Motor neuron (in vitro differentiated cells): ENCODE measurements around the gene PHIP. TPM values are rescaled to one million over a fixed set of nuclear protein-coding genes. Genes with fewer than 3 reads are reported as not detected.
"Not testable (repeated sequence)": the region's sequence is repeated elsewhere in the genome, so short reads cannot be mapped to it uniquely, and the experiment has no call there.

Experiments
- ATAC-seq, 8 experiments: fragments of 200-7000 bp; cut with Tn5 transposase; replicated peaks in 6 of 8; 2 replicates each; pipeline ENCODE4 v1.8.0; 2021; ENCODE audit warnings: mild to moderate bottlenecking in 8 of 8, moderate library complexity in 8 of 8
- H3K27ac ChIP-seq, 2 donors: fragments of 250-450 bp; sonication (Bioruptor Pico); 2 replicates each; pipeline ENCODE4 v1.9.0; 2021; ENCODE audit warnings: antibody characterized with exemption in 2 of 2, mild to moderate bottlenecking in 2 of 2, moderate library complexity in 1 of 2
- H3K4me1 ChIP-seq, 2 donors: fragments of 250-450 bp; sonication (Bioruptor Pico); replicated peaks in 1 of 2; 2 replicates each; pipeline ENCODE4 v1.6.1; 2021; ENCODE audit warnings: antibody characterized with exemption in 2 of 2, mild to moderate bottlenecking in 2 of 2, moderate library complexity in 1 of 2
- H3K4me3 ChIP-seq, 5 donors: fragments of 250-450 bp; sonication (Bioruptor Pico); 2 replicates each; pipeline ENCODE4 v1.9.0; 2021; ENCODE audit warnings: antibody characterized with exemption in 5 of 5, mild to moderate bottlenecking in 5 of 5, moderate library complexity in 4 of 5
- WGBS, 10 experiments: fragments of 450-650 bp; shearing (Covaris generic); methylation state at CpG; one replicate each; pipeline ENCODE4 v1.0.0; 2022; 5-methylcytosine and 5-hydroxymethylcytosine counted together
- in situ Hi-C, 9 experiments: fragments of 400-800 bp; cut with MboI; loops; one replicate each; pipeline ENCODE4 v1.15.0; 2021; ENCODE audit warnings: low sequenced_read_pairs in 9 of 9, low pct_unique_long_range_greater_than_20kb in 2 of 9; ENCODE audit not compliant: unreplicated experiment in 9 of 9
- total RNA-seq, 8 experiments: library from RNA; unstranded; fragments of 300-600 nt; gene quantifications; 2 replicates each; pipeline versions ENCODE4 v1.2.3 to v1.2.4, GENCODE V29; 2022

Gene PHIP
- total RNA-seq, 8 experiments from 2014 or later: 19.0 to 53.6 (median 42.5) TPM

DNA sequence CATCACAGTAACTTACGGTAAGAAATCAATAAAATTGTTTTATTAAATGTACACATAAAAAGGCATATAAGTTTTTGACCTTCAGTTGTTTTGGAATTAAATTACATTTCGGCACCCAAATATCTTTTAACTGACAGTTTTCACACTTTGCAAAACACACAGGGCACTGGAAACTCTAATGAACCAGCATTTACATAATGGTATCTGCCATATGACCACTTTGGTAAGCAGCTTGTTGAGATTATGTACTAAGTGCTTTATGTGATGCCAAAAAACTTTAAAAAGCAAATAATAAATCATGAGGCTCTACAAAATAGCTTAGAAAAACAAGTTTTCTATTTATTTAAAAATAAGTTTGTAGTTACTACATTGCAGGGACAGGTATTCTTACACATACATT lies 142.5 kb downstream of the PHIP start:
- Histone ChIP-seq H3K27ac (no peak overlapping the region), H3K4me1 (no peaks in the 10 kb centered on the region), H3K4me3 (no peak overlapping the region)
- ATAC-seq: no peak
- in situ Hi-C loops: no loop called here
- 93 to 100% (median 100%) methylated on average over 1 to 2 of the region's 2 CpGs; no CpG with 5 or more reads in 1 of the 10 experiments for WGBS, 10 experiments

DNA sequence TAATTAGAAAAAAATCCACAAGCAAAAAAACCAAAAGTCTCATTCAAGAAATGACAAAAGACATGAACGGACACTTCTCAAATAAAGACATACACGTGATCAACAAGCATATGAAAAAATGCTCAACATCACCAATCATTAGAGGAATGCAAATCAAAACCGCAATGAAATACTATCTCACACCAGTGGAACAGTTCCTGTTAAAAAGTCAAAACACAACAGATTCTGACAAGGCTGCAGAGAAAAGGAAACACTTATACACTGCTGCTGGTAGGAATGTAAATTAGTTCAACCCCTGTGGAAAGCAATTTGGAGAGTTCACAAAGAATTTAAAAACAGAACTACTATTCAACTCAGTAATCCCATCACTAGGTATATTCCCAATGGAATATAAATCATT lies 152.7 kb downstream of the PHIP start:
- no peak for ATAC-seq
- Histone ChIP-seq H3K27ac (no peak overlapping the region), H3K4me3 (no peak overlapping the region), H3K4me1 (no peaks in the 10 kb centered on the region)
- WGBS, 10 experiments: 17 to 100% (median 98%) methylated on average over 1 to 3 of the region's 3 CpGs
- in situ Hi-C loops: no loop called here

DNA sequence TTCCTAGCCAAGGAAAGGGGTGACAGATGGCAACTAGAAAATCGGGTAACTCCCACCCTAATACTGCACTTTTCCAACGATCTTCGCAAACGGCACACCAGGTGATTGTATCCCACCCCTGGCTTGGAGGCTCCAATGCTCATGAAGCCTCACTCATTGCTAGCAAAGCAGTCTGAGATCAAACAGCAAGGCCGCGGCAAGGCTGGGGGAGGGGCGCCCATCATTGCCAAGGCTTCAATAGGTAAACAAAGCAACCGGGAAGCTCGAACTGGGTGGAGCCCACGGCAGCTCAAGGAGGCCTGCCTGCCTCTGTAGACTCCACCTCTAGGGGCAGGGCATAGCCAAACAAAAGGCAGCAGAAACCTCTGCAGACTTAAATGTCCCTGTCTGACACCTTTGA lies 156.9 kb downstream of the PHIP start:
- WGBS, 10 experiments: 59 to 100% (median 91%) methylated on average over 1 to 10 of the region's 10 CpGs; no CpG with 5 or more reads in 5 of the 10 experiments
- H3K4me3 ChIP-seq, H3K27ac ChIP-seq, H3K4me1 ChIP-seq, ATAC-seq, in situ Hi-C loops: not testable (repeated sequence)

DNA sequence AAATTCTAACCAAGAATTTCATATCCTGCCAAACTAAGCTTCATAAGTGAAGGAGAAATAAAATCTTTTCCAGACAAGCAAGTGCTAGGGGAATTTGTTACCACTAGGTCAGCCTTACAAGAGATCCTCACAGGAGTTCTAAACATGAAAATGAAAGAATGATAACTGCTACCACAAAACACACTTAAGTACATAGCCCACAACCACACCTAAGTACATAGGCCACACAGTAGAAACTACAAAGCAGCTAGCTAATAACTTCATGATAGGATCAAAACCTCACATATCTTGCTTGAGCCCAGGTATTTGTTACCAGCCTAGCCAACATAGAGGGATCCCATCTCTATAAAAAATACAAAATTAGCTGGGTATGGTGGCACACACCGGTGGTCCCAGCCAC lies 160.3 kb downstream of the PHIP start:
- H3K4me1 ChIP-seq: no peaks in the 10 kb centered on the region

DNA sequence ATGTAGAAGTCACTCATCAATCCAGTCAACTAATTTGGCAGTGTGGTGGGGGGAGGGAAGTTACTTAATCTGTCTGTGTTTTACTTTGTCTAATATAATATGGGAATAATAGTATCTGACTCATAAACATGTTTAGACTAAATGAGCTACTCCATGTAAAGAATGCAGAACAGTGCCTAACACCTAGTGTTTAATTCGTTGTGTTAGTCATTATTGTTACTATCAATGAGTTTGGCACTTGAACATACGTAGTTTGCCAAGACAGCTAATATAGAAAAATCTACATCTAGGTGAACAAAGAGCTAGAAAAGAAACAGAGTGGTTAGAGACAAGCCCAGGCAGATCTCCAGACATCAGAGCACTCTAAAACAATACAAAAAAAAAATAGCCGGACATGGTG lies 161.6 kb downstream of the PHIP start:
- no peak for ATAC-seq
- Histone ChIP-seq H3K4me3 (no peak overlapping the region), H3K27ac (no peak overlapping the region), H3K4me1 (no peaks in the 10 kb centered on the region)
- in situ Hi-C loops: no loop called here
- WGBS, 10 experiments: 33 to 100% (median 90%) methylated on average over 1 to 3 of the region's 3 CpGs; no CpG with 5 or more reads in 2 of the 10 experiments

More for the DNA sequence above, 160.3 kb downstream of the PHIP start:
- in situ Hi-C loops: no loop called here
- 75 to 88% (median 86%) methylated on average over 1 of the region's 1 CpG; no CpG with 5 or more reads in 7 of the 10 experiments for WGBS, 10 experiments
- no peak overlapping the region for H3K4me3 ChIP-seq
- no peak for ATAC-seq
- no peak overlapping the region for H3K27ac ChIP-seq

DNA sequence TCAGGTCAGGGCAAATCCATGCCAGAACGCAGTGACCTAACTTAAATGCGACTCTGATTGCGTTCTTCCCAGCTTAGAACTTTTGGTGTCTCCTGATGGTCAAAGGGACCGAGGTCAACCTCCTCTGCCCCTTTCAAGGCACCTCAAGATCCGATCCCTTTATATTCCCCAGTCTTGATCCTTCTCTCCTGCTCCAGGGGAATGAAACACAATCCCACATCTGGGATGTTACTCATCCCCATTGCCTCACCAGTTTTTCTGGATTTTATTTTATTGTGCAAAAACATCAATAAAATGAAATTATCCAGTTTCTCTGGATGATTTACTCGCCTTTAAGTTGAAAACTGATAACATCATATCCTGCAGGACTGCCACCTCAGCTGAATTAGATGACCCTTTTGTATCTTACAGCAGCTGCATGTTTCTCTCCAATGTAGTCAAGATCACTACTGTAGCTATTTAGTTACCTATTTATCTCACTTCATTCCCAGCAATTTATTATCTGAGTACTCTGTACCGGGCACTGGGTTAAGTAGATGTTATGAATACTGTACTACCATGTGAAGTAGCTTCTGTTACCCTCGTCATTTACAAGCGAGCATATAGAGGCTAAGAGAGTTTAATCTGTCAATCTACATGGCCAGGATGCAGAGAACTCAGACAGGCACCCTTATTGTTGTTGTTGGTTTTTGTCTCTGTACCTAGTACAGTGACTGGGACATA lies 166.7 kb downstream of the PHIP start:
- WGBS, 10 experiments: 20 to 100% (median 83%) methylated on average over 1 to 9 of the region's 9 CpGs; no CpG with 5 or more reads in 1 of the 10 experiments
- H3K4me1 ChIP-seq: no peaks in the 10 kb centered on the region
- in situ Hi-C loops: no loop called here
- no peak overlapping the region for H3K4me3 ChIP-seq
- no peak for ATAC-seq
- H3K27ac ChIP-seq: no peak overlapping the region

DNA sequence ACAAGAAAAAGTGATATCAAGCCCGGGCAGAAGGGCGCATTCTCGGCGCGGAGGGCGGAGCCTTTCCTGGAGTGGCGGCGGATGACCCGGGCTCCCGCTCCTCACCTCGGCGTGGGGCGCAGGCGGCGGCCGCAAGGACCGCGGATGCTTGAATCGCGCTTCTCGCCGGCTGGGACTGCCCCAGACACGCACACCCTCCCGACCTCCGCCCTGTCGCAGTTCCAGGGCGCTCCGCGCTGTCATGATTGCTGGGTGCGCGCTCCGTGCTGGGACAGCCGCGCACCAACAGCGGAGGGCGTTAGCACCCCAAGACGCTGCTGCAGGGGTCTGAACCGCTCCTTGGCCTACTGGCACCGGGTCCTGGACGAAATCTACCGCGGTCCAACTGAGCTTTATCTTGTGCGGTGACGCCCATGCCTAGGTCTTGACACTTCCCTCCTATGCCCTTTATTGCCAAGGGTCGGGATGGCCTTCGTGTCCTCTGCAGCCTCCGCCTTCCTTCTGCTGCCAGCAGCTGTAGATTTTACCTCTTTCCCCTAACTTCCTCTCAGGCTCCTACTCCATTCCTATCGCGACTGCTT lies 167.4 kb downstream of the PHIP start:
- ATAC-seq: peak in 5 of 8 experiments; percentile 56 to 93 (median 80)
- no peaks in the 10 kb centered on the region for H3K4me1 ChIP-seq
- in situ Hi-C loops: no loop called here
- 0 to 61% (median 42%) methylated on average over 1 to 35 of the region's 49 CpGs; no CpG with 5 or more reads in 1 of the 10 experiments for WGBS, 10 experiments
- H3K27ac ChIP-seq: no peak overlapping the region
- H3K4me3 ChIP-seq: peak overlapping the region in 3 of 5 donors; percentile 15 to 22 (median 22)

DNA sequence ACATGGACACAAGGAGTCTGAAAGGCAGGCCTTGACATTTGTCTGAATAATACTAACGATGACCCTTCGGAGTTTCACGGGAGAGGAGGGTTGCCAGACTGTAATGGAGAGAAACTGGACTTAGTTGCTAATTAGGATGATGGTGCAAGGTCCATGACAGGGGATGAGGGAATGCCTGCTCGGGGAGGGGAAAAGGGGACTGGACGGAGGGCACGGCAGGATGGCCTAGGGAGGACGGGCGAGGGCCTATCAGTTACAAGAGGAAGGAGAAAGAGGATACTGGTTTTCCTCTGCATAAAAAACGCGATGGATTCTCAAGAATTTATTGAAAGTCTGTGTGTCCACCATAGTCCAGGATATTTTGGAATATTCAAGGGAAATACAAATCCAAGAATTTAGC lies 168.0 kb downstream of the PHIP start:
- in situ Hi-C loops: no loop called here
- no peaks in the 10 kb centered on the region for H3K4me1 ChIP-seq
- no peak overlapping the region for H3K27ac ChIP-seq
- no peak overlapping the region for H3K4me3 ChIP-seq
- 63 to 100% (median 86%) methylated on average over 1 to 5 of the region's 10 CpGs; no CpG with 5 or more reads in 1 of the 10 experiments for WGBS, 10 experiments
- ATAC-seq: no peak

DNA sequence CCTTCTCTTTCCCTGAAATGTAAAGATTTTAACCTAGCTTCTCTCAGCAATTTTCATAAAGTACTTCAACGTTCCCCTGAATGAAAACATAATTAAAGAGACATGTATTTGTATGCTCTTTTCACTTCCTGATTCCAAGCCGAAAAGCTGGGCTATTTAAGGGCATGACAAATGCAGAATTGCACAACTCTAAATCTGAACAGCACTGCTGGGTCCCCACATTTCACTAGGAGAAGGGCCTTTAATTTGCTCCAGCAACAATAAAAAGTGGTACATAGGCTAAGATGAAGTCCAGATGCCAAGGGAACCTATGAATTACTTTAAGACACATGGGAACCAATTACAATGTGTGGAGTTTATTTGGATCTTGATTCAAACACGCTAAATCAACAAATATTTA lies 168.7 kb downstream of the PHIP start:
- in situ Hi-C loops: no loop called here
- WGBS, 10 experiments: 4 to 100% (median 88%) methylated on average over 1 to 3 of the region's 3 CpGs; no CpG with 5 or more reads in 1 of the 10 experiments
- Histone ChIP-seq H3K4me3 (no peak overlapping the region), H3K4me1 (no peaks in the 10 kb centered on the region), H3K27ac (no peak overlapping the region)
- peak in 3 of 8 experiments; percentile 22 to 34 (median 27) for ATAC-seq

DNA sequence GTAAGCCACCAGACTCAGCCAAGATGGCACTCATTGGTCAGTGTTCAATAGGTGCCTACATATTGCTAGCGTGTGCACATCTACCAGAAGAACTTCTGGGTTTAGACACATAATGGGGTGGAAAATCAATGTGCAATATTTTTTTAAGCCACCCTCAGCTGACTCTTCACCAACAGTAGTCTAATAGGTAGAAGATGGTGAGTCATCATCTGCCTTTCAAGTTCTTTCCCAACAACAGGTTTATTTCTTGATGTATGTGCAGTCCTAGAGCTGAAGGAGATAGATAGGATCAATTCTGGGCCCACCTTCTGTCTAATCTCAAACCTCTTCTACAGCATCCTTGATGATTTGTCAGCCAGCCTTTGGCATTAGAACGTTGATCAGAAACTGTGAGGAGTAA lies 169.4 kb downstream of the PHIP start:
- no peaks in the 10 kb centered on the region for H3K4me1 ChIP-seq
- H3K27ac ChIP-seq: no peak overlapping the region
- H3K4me3 ChIP-seq: no peak overlapping the region
- in situ Hi-C loops: no loop called here
- 33 to 100% (median 83%) methylated on average over 1 to 2 of the region's 2 CpGs; no CpG with 5 or more reads in 3 of the 10 experiments for WGBS, 10 experiments
- ATAC-seq: no peak

DNA sequence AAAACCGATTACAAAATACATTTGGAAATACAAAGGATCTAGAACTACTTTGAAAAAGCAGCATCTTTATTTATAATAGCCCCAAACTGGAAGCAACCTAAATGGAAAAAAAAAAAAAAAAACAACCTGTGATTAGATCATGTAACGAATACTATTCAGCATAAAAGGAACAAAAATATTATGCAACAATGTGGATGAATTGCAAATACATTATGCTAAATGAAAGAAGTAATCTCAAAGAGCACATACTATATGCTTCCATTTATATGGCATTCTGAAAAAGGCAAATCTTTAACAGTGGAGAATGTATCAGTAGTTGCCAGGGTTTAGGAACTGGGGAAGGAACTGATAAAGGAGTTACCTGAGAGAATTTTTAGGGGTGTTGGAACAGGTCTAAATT lies 181.8 kb downstream of the PHIP start:
- peak in 3 of 8 experiments; percentile 75 to 98 (median 81) for ATAC-seq
- in situ Hi-C loops: no loop called here
- Histone ChIP-seq H3K27ac (no peak overlapping the region), H3K4me1 (no peaks in the 10 kb centered on the region), H3K4me3 (no peak overlapping the region)
- 0 to 89% (median 65%) methylated on average over 2 of the region's 2 CpGs; no CpG with 5 or more reads in 2 of the 10 experiments for WGBS, 10 experiments

DNA sequence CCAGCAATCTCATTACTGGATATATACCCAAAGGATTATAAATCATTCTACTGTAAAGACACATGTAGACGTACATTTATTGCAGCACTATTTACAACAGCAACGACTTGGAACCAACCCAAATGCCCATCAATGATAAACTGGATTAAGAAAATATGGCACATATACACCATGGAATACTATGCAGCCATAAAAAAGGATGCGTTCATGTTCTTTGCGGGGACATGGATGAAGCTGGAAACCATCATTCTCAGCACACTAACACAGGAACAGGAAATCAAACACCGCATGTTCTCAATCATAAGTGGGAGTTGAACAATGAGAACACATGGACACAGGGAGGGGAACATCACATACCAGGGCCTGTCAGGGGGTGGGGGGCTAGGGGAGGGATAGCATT lies 188.2 kb downstream of the PHIP start:
- ATAC-seq, H3K4me1 ChIP-seq, H3K27ac ChIP-seq, H3K4me3 ChIP-seq, in situ Hi-C loops: not testable (repeated sequence)
- WGBS, 10 experiments: 88 to 100% (median 100%) methylated on average over 1 to 5 of the region's 5 CpGs; no CpG with 5 or more reads in 2 of the 10 experiments
